Measurements from ENCODE around the gene INMT.

DNA sequence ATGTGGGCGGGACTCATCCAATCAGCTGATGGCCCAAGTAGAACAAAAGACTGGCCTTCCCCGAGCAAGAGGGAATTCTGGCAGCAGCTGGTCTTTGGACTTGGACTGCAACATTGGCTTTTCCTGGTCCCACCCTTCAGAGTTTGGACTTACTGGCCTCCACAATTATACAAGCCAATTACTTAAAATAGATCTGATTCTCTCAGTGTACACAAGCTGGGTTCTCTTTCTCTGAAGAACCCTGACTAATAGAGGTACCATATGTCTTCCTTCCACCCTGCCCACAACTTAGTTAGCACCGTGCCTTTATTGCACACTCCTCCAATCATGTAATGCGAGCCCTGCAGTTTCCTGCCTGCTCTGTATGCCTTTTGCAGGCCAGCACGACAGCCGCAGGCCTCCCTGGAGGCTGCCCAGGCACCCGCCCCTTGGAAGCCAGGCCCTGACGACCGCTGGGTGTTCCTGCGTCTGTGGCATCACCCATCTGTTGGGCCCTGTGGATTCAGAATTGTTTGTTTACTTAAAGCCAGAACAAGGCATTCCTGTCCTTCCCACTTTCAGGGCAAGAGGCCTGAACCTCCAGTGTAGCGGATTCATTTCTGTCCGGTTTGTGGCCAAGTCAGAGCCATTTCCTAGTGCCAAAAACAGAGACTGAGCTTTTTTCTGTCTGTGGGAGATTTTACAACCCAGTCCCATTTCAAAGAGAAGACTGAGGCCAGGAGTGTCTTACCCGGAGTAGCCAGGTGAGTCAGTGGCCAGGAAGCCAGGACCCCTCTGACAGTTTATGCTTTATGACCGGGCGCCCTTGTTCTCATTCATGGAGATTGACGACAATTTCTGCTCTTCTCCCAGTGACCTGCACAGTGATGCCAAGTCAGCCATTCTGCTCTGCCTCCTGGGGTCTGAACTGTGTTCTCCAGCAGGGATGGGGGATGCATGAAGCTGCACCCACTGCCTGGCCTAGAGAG, 968 bp upstream of the INMT start:
- TF ChIP-seq, protein P1, sequence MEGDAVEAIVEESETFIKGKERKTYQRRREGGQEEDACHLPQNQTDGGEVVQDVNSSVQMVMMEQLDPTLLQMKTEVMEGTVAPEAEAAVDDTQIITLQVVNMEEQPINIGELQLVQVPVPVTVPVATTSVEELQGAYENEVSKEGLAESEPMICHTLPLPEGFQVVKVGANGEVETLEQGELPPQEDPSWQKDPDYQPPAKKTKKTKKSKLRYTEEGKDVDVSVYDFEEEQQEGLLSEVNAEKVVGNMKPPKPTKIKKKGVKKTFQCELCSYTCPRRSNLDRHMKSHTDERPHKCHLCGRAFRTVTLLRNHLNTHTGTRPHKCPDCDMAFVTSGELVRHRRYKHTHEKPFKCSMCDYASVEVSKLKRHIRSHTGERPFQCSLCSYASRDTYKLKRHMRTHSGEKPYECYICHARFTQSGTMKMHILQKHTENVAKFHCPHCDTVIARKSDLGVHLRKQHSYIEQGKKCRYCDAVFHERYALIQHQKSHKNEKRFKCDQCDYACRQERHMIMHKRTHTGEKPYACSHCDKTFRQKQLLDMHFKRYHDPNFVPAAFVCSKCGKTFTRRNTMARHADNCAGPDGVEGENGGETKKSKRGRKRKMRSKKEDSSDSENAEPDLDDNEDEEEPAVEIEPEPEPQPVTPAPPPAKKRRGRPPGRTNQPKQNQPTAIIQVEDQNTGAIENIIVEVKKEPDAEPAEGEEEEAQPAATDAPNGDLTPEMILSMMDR (IDR thresholded peaks at IDR 0.05) = no peak
- TF ChIP-seq POLR2A (IDR thresholded peaks at IDR 0.05) = no peak
